ENCODE measurements around the gene TTC3.

TTC3 gene

GRCh38 chr21:37197746-37198145, 124.7 kb downstream of the TTC3 start:
- Histone ChIP-seq H3K9ac (ENCODE audit: low read depth, low read length) (no peak overlapping the region), H3K4me1 (ENCODE audit: insufficient read depth, low read length) (peaks cover 18% of the 10 kb centered on the region), H3K4me3 (ENCODE audit: low read length) (no peak overlapping the region)

GRCh38 chr21:37199057-37199924, 126.2 kb downstream of the TTC3 start:
- Histone ChIP-seq H3K36me3 (ENCODE audit: insufficient read depth, low read length) (peaks cover 27% of the 10 kb centered on the region; the same call in 1 of the 2 replicates), H3K9ac (ENCODE audit: low read depth, low read length) (no peak overlapping the region), H3K27ac (ENCODE audit: low read depth, low read length) (no peak overlapping the region), H3K4me1 (ENCODE audit: insufficient read depth, low read length) (peaks cover 13% of the 10 kb centered on the region), H3K27me3 (ENCODE audit: insufficient read depth, low read length) (no peaks in the 10 kb centered on the region), H3K9me3 (ENCODE audit: insufficient read depth, low read depth, low read length) (no peaks in the 10 kb centered on the region), H3K4me3 (ENCODE audit: low read length) (no peak overlapping the region)
- 93% methylated on average over 10 of the region's 11 CpGs for WGBS

More at GRCh38 chr21:37197746-37198145, 124.7 kb downstream of the TTC3 start:
- WGBS: 93% methylated on average over 4 of the region's 4 CpGs
- H3K27me3 ChIP-seq (ENCODE audit: insufficient read depth, low read length): no peaks in the 10 kb centered on the region
- H3K9me3 ChIP-seq (ENCODE audit: insufficient read depth, low read depth, low read length): no peaks in the 10 kb centered on the region
- peaks cover 25% of the 10 kb centered on the region; the same call in 1 of the 2 replicates for H3K36me3 ChIP-seq (ENCODE audit: insufficient read depth, low read length)
- no peak overlapping the region for H3K27ac ChIP-seq (ENCODE audit: low read depth, low read length)

GRCh38 chr21:37200641-37201480, 127.8 kb downstream of the TTC3 start:
- no peak overlapping the region for H3K4me3 ChIP-seq (ENCODE audit: low read length)
- H3K9ac ChIP-seq (ENCODE audit: low read depth, low read length): no peak overlapping the region
- WGBS: 94% methylated on average over 16 of the region's 16 CpGs
- no peaks in the 10 kb centered on the region for H3K9me3 ChIP-seq (ENCODE audit: insufficient read depth, low read depth, low read length)
- H3K36me3 ChIP-seq (ENCODE audit: insufficient read depth, low read length): peaks cover 23% of the 10 kb centered on the region; the same call in 1 of the 2 replicates
- H3K27me3 ChIP-seq (ENCODE audit: insufficient read depth, low read length): no peaks in the 10 kb centered on the region
- H3K4me1 ChIP-seq (ENCODE audit: insufficient read depth, low read length): peaks cover 13% of the 10 kb centered on the region
- H3K27ac ChIP-seq (ENCODE audit: low read depth, low read length): no peak overlapping the region

DNA sequence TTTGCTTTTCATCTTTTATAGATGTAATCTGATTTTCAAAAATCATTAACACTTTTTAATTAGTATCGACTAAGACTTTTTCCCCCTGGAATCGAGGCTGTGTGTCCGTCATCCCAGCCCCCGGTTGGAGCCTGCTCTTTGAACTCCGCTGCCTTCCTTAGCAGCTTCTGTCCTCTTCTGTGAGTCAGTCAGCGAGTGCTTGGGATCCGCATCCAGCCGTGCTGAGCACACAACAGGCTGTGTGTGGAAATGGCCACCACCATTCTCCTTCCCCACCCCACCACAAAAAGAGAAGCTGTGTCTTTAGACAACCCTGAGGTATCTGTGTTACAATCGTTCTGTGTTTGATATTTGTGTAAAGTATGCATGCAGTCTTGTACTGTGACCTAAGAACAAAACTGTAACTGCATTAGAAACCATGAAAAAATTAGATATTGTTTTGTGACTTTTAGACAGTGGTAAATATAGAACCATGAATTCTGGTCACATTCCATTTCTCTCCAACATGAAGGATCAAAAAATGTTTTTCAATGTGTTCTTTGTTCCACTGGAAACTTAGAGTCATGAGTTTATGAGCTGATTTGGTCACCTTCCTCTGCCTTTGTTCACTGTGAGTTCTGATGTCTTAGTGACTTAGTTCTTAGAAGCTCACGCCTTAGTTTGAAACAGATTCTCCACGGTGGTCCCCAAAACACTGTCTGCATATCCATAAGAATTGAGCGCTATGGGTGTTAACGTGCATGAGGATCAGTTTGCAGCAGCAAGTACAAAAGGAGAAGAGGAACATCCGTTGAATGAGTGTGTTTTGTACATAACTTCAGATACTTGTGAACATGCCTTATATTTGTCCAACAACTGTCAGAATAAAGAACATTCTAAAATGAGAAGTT, 129.4 kb downstream of the TTC3 start:
- no peaks in the 10 kb centered on the region for H3K27me3 ChIP-seq (ENCODE audit: insufficient read depth, low read length)
- no peak overlapping the region for H3K27ac ChIP-seq (ENCODE audit: low read depth, low read length)
- H3K4me3 ChIP-seq (ENCODE audit: low read length): no peak overlapping the region
- WGBS: 80% methylated on average over 14 of the region's 14 CpGs
- no peak overlapping the region for H3K9ac ChIP-seq (ENCODE audit: low read depth, low read length)
- peaks cover 22% of the 10 kb centered on the region; the same call in 1 of the 2 replicates for H3K36me3 ChIP-seq (ENCODE audit: insufficient read depth, low read length)
- peaks cover 13% of the 10 kb centered on the region for H3K4me1 ChIP-seq (ENCODE audit: insufficient read depth, low read length)
- H3K9me3 ChIP-seq (ENCODE audit: insufficient read depth, low read depth, low read length): no peaks in the 10 kb centered on the region

- Histone ChIP-seq H3K9me3 (ENCODE audit: insufficient read depth, low read depth, low read length) (no peaks in the 10 kb centered on the region; the same call in 1 of the 2 replicates), H3K4me1 (ENCODE audit: insufficient read depth, low read length) (peaks cover 13% of the 10 kb centered on the region), H3K27me3 (ENCODE audit: insufficient read depth, low read length) (no peaks in the 10 kb centered on the region), H3K4me3 (ENCODE audit: low read length) (no peak overlapping the region), H3K36me3 (ENCODE audit: insufficient read depth, low read length) (peaks cover 15% of the 10 kb centered on the region; the same call in 1 of the 2 replicates), H3K9ac (ENCODE audit: low read depth, low read length) (no peak overlapping the region), H3K27ac (ENCODE audit: low read depth, low read length) (no peak overlapping the region)
- WGBS: 95% methylated on average over 7 of the region's 7 CpGs
Measured at GRCh38 chr21:37204580-37204979, 131.5 kb downstream of the TTC3 start.

- Histone ChIP-seq H3K9ac (ENCODE audit: low read depth, low read length) (no peak overlapping the region), H3K4me3 (ENCODE audit: low read length) (no peak overlapping the region), H3K36me3 (ENCODE audit: insufficient read depth, low read length) (peaks cover 10% of the 10 kb centered on the region; the same call in 1 of the 2 replicates), H3K27ac (ENCODE audit: low read depth, low read length) (no peak overlapping the region), H3K9me3 (ENCODE audit: insufficient read depth, low read depth, low read length) (peaks cover 13% of the 10 kb centered on the region), H3K27me3 (ENCODE audit: insufficient read depth, low read length) (no peaks in the 10 kb centered on the region), H3K4me1 (ENCODE audit: insufficient read depth, low read length) (peaks cover 13% of the 10 kb centered on the region)
- 95% methylated on average over 7 of the region's 7 CpGs for WGBS
Measured at GRCh38 chr21:37206496-37206895, 133.4 kb downstream of the TTC3 start.

GRCh38 chr21:37207441-37208009, 134.5 kb downstream of the TTC3 start:
- Histone ChIP-seq H3K4me3 (ENCODE audit: low read length) (no peak overlapping the region), H3K27ac (ENCODE audit: low read depth, low read length) (no peak overlapping the region), H3K4me1 (ENCODE audit: insufficient read depth, low read length) (peaks cover 4% of the 10 kb centered on the region), H3K9me3 (ENCODE audit: insufficient read depth, low read depth, low read length) (peaks cover 20% of the 10 kb centered on the region), H3K36me3 (ENCODE audit: insufficient read depth, low read length) (peaks cover 5% of the 10 kb centered on the region; the same call in 1 of the 2 replicates), H3K27me3 (ENCODE audit: insufficient read depth, low read length) (no peaks in the 10 kb centered on the region), H3K9ac (ENCODE audit: low read depth, low read length) (no peak overlapping the region)
- WGBS: 88% methylated on average over 6 of the region's 6 CpGs

DNA sequence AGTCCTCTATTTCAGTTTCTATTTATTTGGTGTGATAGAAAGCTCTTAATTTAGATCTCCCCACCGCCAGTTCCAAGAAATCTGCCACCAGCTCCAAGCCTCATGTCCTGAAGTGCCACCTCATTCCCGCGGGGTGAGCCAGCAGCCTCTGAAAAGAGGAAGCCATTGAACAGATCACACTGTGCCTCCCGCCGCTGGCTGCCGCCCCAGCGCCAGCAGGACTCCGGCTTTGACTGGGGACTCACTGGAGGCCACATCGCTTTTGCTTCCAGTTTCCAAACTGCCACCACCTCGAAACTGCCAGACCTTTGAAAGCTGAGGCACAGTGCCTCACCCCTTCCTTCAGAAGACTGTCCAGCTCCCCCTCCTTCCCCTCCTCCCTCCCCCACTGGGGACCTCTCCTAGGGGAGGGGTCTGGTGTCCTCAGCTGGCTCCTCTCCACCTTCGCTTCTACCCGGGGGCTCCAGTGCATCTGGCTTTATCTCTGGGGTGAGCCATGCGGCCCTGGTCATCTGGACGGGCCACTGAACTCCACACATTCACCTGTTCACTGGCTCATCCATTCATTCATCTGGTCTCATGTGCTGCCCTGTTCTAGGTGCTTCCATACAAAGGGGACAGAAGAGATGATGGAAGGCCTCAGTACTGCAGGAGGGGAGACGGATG, 135.1 kb downstream of the TTC3 start:
- Histone ChIP-seq H3K27me3 (ENCODE audit: insufficient read depth, low read length) (no peaks in the 10 kb centered on the region), H3K27ac (ENCODE audit: low read depth, low read length) (no peak overlapping the region), H3K36me3 (ENCODE audit: insufficient read depth, low read length) (no peaks in the 10 kb centered on the region; the same call in 1 of the 2 replicates), H3K4me1 (ENCODE audit: insufficient read depth, low read length) (no peaks in the 10 kb centered on the region), H3K4me3 (ENCODE audit: low read length) (no peak overlapping the region), H3K9ac (ENCODE audit: low read depth, low read length) (no peak overlapping the region), H3K9me3 (ENCODE audit: insufficient read depth, low read depth, low read length) (peaks cover 20% of the 10 kb centered on the region)
- WGBS: 81% methylated on average over 15 of the region's 15 CpGs

GRCh38 chr21:37208741-37209225, 135.7 kb downstream of the TTC3 start:
- Histone ChIP-seq H3K36me3 (ENCODE audit: insufficient read depth, low read length) (no peaks in the 10 kb centered on the region), H3K27me3 (ENCODE audit: insufficient read depth, low read length) (no peaks in the 10 kb centered on the region), H3K9me3 (ENCODE audit: insufficient read depth, low read depth, low read length) (peaks cover 20% of the 10 kb centered on the region), H3K4me1 (ENCODE audit: insufficient read depth, low read length) (no peaks in the 10 kb centered on the region), H3K27ac (ENCODE audit: low read depth, low read length) (no peak overlapping the region), H3K9ac (ENCODE audit: low read depth, low read length) (no peak overlapping the region), H3K4me3 (ENCODE audit: low read length) (no peak overlapping the region)
- WGBS: 95% methylated on average over 15 of the region's 15 CpGs

- no peak overlapping the region for H3K27ac ChIP-seq (ENCODE audit: low read depth, low read length)
- no peak overlapping the region for H3K9ac ChIP-seq (ENCODE audit: low read depth, low read length)
- no peak overlapping the region for H3K4me3 ChIP-seq (ENCODE audit: low read length)
- no peaks in the 10 kb centered on the region for H3K36me3 ChIP-seq (ENCODE audit: insufficient read depth, low read length)
- no peaks in the 10 kb centered on the region for H3K27me3 ChIP-seq (ENCODE audit: insufficient read depth, low read length)
- no peaks in the 10 kb centered on the region for H3K4me1 ChIP-seq (ENCODE audit: insufficient read depth, low read length)
- peaks cover 20% of the 10 kb centered on the region for H3K9me3 ChIP-seq (ENCODE audit: insufficient read depth, low read depth, low read length)
- 95% methylated on average over 7 of the region's 7 CpGs for WGBS
Measured at GRCh38 chr21:37210130-37210529, 137.1 kb downstream of the TTC3 start.

Data from HUES64 (cell line).